WTC11 (cell line): ENCODE data around the gene CCDC80. TPM values are rescaled to one million over a fixed set of nuclear protein-coding genes. Genes with fewer than 3 reads are reported as not detected.
A peak's percentile ranks its signal among the peaks of the same experiment; 100 is the strongest.

Experiments
- ATAC-seq: fragments of 200-7000 bp; cut with Tn5 transposase; 2 replicates; pipeline ENCODE4 v1.10.0; 2021; ENCODE audit warnings: mild to moderate bottlenecking, moderate library complexity
- CTCF ChIA-PET: fragments of 300-600 bp; sonication (Branson Sonifier 250); formaldehyde crosslinking; loops from one replicate; lab custom pipeline; 2021; ENCODE audit warnings: antibody characterized with exemption; lab: Charles Lee
- POLR2A ChIA-PET: fragments of 350-600 bp; sonication (Branson Sonifier 250); formaldehyde crosslinking; loops from one replicate; lab custom pipeline; 2021; ENCODE audit warnings: antibody characterized with exemption; lab: Charles Lee
- DNase-seq: peaks from one replicate; pipeline ENCODE4 v3.0.0; 2021; ENCODE audit warnings: low spot score
- H3K27ac Mint-ChIP-seq: 2 replicates; pipeline ENCODE4 v1.8.0; 2021; ENCODE audit warnings: mixed read lengths
- H3K27me3 Mint-ChIP-seq: 2 replicates; pipeline ENCODE4 v1.8.0; 2021; ENCODE audit warnings: low read depth, mild to moderate bottlenecking, moderate library complexity, mixed read lengths
- H3K36me3 Mint-ChIP-seq: 2 replicates; pipeline ENCODE4 v1.8.0; 2021; ENCODE audit warnings: mixed read lengths
- H3K4me1 Mint-ChIP-seq: 2 replicates; pipeline ENCODE4 v1.8.0; 2022; ENCODE audit warnings: mixed read lengths
- H3K4me3 Mint-ChIP-seq: 2 replicates; pipeline ENCODE4 v1.8.0; 2021; ENCODE audit warnings: mild to moderate bottlenecking, moderate library complexity, mixed read lengths
- H3K9me3 Mint-ChIP-seq: 2 replicates; pipeline ENCODE4 v1.8.0; 2021; ENCODE audit warnings: mixed read lengths
- ARID4B ChIP-seq: sonication (generic); formaldehyde crosslinking; IDR thresholded peaks from 2 replicates; pipeline ENCODE4 v1.8.0; 2023; ENCODE audit warnings: missing genetic modification reagents, mild to moderate bottlenecking, borderline replicate concordance
- ATF2 ChIP-seq: sonication (generic); formaldehyde crosslinking; IDR thresholded peaks from 2 replicates; pipeline ENCODE4 v1.8.1; 2022; ENCODE audit warnings: low read depth, missing genetic modification reagents, borderline replicate concordance
- CDX4 ChIP-seq: fragments of 250-450 bp; sonication (Bioruptor Pico); IDR thresholded peaks from 2 replicates; pipeline ENCODE4 v1.9.0; 2021; ENCODE audit warnings: moderate library complexity, mild to moderate bottlenecking, inconsistent platforms, borderline replicate concordance
- ERG ChIP-seq: fragments of 250-450 bp; sonication (Bioruptor Pico); IDR thresholded peaks from 2 replicates; pipeline ENCODE4 v1.8.0; 2021; ENCODE audit warnings: mild to moderate bottlenecking
- ESRRA ChIP-seq: sonication (generic); formaldehyde crosslinking; IDR thresholded peaks from 2 replicates; pipeline ENCODE4 v1.8.1; 2022; ENCODE audit warnings: mild to moderate bottlenecking, missing genetic modification reagents, borderline replicate concordance
- GABPB1 ChIP-seq: sonication (generic); formaldehyde crosslinking; IDR thresholded peaks from 2 replicates; pipeline ENCODE4 v1.8.1; 2023; ENCODE audit warnings: mild to moderate bottlenecking, missing genetic modification reagents
- GRHL2 ChIP-seq: fragments of 250-450 bp; sonication (Bioruptor Pico); IDR thresholded peaks from 2 replicates; pipeline ENCODE4 v1.8.0; 2022; ENCODE audit warnings: mild to moderate bottlenecking, moderate library complexity; ENCODE audit not compliant: insufficient replicate concordance, severe bottlenecking
- JAZF1 ChIP-seq: fragments of 250-450 bp; sonication (Bioruptor Pico); IDR thresholded peaks from 2 replicates; pipeline ENCODE4 v1.9.0; 2021; ENCODE audit warnings: moderate library complexity, mild to moderate bottlenecking, inconsistent platforms
- JUN ChIP-seq: sonication (generic); formaldehyde crosslinking; IDR thresholded peaks from 2 replicates; pipeline ENCODE4 v1.8.0; 2023; ENCODE audit warnings: mild to moderate bottlenecking, missing genetic modification reagents
- PRDM15 ChIP-seq: sonication (generic); formaldehyde crosslinking; IDR thresholded peaks from 2 replicates; pipeline ENCODE4 v1.8.0; 2022; ENCODE audit warnings: missing genetic modification reagents
- PREB ChIP-seq: sonication (generic); formaldehyde crosslinking; IDR thresholded peaks from 2 replicates; pipeline ENCODE4 v1.8.1; 2022; ENCODE audit warnings: mild to moderate bottlenecking, missing genetic modification reagents, moderate library complexity, borderline replicate concordance
- RORB ChIP-seq: fragments of 250-450 bp; sonication (Bioruptor Pico); IDR thresholded peaks from 2 replicates; pipeline ENCODE4 v1.9.0; 2021; ENCODE audit warnings: mild to moderate bottlenecking
- SOX15 ChIP-seq: fragments of 250-450 bp; sonication (Bioruptor Pico); IDR thresholded peaks from 2 replicates; pipeline ENCODE4 v1.9.0; 2021; ENCODE audit warnings: mild to moderate bottlenecking
- STAT6 ChIP-seq: sonication (generic); formaldehyde crosslinking; conservative IDR thresholded peaks from 2 replicates; pipeline ENCODE4 v1.8.1; 2023; ENCODE audit warnings: mild to moderate bottlenecking, low read depth, missing genetic modification reagents, moderate library complexity
- TEAD4 ChIP-seq: sonication (generic); formaldehyde crosslinking; IDR thresholded peaks from 2 replicates; pipeline ENCODE4 v1.8.0; 2022; ENCODE audit warnings: mild to moderate bottlenecking, missing genetic modification reagents
- ZBTB21 ChIP-seq: sonication (generic); formaldehyde crosslinking; IDR thresholded peaks from 2 replicates; pipeline ENCODE4 v1.8.1; 2023; ENCODE audit warnings: mild to moderate bottlenecking, missing genetic modification reagents, borderline replicate concordance
- ZNF232 ChIP-seq: sonication (generic); formaldehyde crosslinking; IDR thresholded peaks from 2 replicates; pipeline ENCODE4 v1.8.0; 2022; ENCODE audit warnings: mild to moderate bottlenecking, missing genetic modification reagents
- ZNF425 ChIP-seq: fragments of 250-450 bp; sonication (Bioruptor Pico); conservative IDR thresholded peaks from 2 replicates; pipeline ENCODE4 v1.9.0; 2021; ENCODE audit warnings: mild to moderate bottlenecking
- total RNA-seq: library from RNA; stranded (reverse); gene quantifications from 3 replicates; pipeline ENCODE4 v1.2.3, GENCODE V29; 2021

The CCDC80 gene
- total RNA-seq, 1 experiment from 2014 or later = 10.9 TPM

- TF ChIP-seq ZBTB21 (CRISPR knock-in tag) (no peak), ZNF425 (CRISPR knock-in tag) (no peak), ESRRA (no peak), SOX15 (no peak), JAZF1 (CRISPR knock-in tag) (no peak), GABPB1 (CRISPR knock-in tag) (no peak), ZNF232 (CRISPR knock-in tag) (no peak), PRDM15 (CRISPR knock-in tag) (no peak), TEAD4 (CRISPR knock-in tag) (no peak)
Observed at GRCh38 chr3:112631257-112631656, 9.7 kb downstream of the CCDC80 start (continued).

GRCh38 chr3:112629425-112629824 lies 11.5 kb downstream of the CCDC80 start:
- H3K36me3 Mint-ChIP-seq = no peaks in the 10 kb centered on the region
- ATAC-seq (peak; percentile 45), DNase-seq (no peak)
- H3K27ac Mint-ChIP-seq = peak overlapping the region; percentile 9; the same call in 1 of the 2 replicates
- ChIA-PET POLR2A (no interaction called here), CTCF (interaction anchor here (1.6 kb wide), 1 partner anchor 13 kb away, joined by 7 read pairs; no protein-coding TSS in a partner anchor)
- no peak overlapping the region for H3K4me3 Mint-ChIP-seq
- peaks cover 51% of the 10 kb centered on the region for H3K4me1 Mint-ChIP-seq
- no peaks in the 10 kb centered on the region for H3K9me3 Mint-ChIP-seq
- H3K27me3 Mint-ChIP-seq = no peaks in the 10 kb centered on the region
- TF ChIP-seq RORB (CRISPR knock-in tag) (no peak), ATF2 (CRISPR knock-in tag) (no peak), CDX4 (no peak), STAT6 (CRISPR knock-in tag) (no peak), GRHL2 (CRISPR knock-in tag) (no peak), PREB (CRISPR knock-in tag) (no peak), ERG (CRISPR knock-in tag) (no peak), JUN (no peak), ARID4B (CRISPR knock-in tag) (no peak)
